H1 (cell line): ENCODE measurements around the gene CDH12. TPM values are rescaled to one million over a fixed set of nuclear protein-coding genes. Genes with fewer than 3 reads are reported as not detected.

Experiments used
- CTCF ChIA-PET: fragments of 300-600 bp; sonication (Branson Sonifier 250); formaldehyde crosslinking; loops from one replicate; lab custom pipeline; 2021; ENCODE audit not compliant: partially characterized antibody; lab: Charles Lee
- POLR2A ChIA-PET: fragments of 300-600 bp; sonication (Branson Sonifier 250); formaldehyde crosslinking; loops from one replicate; lab custom pipeline; 2021; ENCODE audit warnings: inconsistent platforms; ENCODE audit not compliant: partially characterized antibody; lab: Charles Lee
- DNase-seq, 2 experiments: peaks; one replicate each; pipeline versions ENCODE4 v3.0.0 to v3.0.0-alpha.2; 2010 to 2022; ENCODE audit warnings: low spot score in 2 of 2, low read depth in 1 of 2, mixed read lengths in 1 of 2
- FAIRE-seq: peaks from 2 replicates; lab custom pipeline; 2011; peaks lifted over from hg19 to GRCh38; lab: Jason Lieb, UNC
- H2AFZ ChIP-seq: 2 replicates; pipeline ENCODE4 v1.8.1; 2012; ENCODE audit warnings: low read length, inconsistent platforms
- H2AK5ac ChIP-seq: 2 replicates; pipeline ENCODE4 v1.6.1; 2013; ENCODE audit warnings: low read depth, low read length
- H2BK120ac ChIP-seq: replicated peaks from 2 replicates; pipeline ENCODE3; 2013; ENCODE audit warnings: low read depth, low read length, inconsistent platforms
- H2BK12ac ChIP-seq: 2 replicates; pipeline ENCODE4 v1.6.1; 2013; ENCODE audit warnings: low read depth, low read length
- H2BK15ac ChIP-seq: 2 replicates; pipeline ENCODE4 v1.6.1; 2013; ENCODE audit warnings: low read length
- H2BK20ac ChIP-seq: 2 replicates; pipeline ENCODE4 v1.6.1; 2013; ENCODE audit warnings: low read length
- H2BK5ac ChIP-seq: 2 replicates; pipeline ENCODE4 v1.6.1; 2013; ENCODE audit warnings: low read depth, low read length
- H3K14ac ChIP-seq: 2 replicates; pipeline ENCODE4 v1.6.1; 2013; ENCODE audit warnings: inconsistent platforms; ENCODE audit not compliant: insufficient read length
- H3K18ac ChIP-seq: 2 replicates; pipeline ENCODE4 v1.6.1; 2013; ENCODE audit warnings: low read length; ENCODE audit errors: extremely low read depth
- H3K23ac ChIP-seq: 2 replicates; pipeline ENCODE4 v1.6.1; 2013; ENCODE audit warnings: inconsistent platforms; ENCODE audit not compliant: insufficient read length
- H3K23me2 ChIP-seq: 2 replicates; pipeline ENCODE4 v1.6.1; 2013; ENCODE audit warnings: low read depth, low read length
- H3K27ac ChIP-seq: 2 replicates; pipeline ENCODE4 v1.6.1; 2011; ENCODE audit warnings: low read depth, low read length, inconsistent platforms
- H3K27me3 ChIP-seq, 4 experiments: replicated peaks in 1 of 4; 1 replicate in 1 of 4; 2 replicates in 3 of 4; pipeline versions ENCODE4 v1.6.1 to v1.8.1; 2011 to 2013; ENCODE audit warnings: low read length in 3 of 4, mild to moderate bottlenecking in 3 of 4, inconsistent platforms in 2 of 4, mixed read lengths in 2 of 4, moderate library complexity in 1 of 4; ENCODE audit not compliant: control insufficient read depth in 3 of 4, insufficient read depth in 3 of 4; ENCODE audit errors: extremely low read depth in 1 of 4
- H3K36me3 ChIP-seq, 4 experiments: 2 replicates each; pipeline versions ENCODE4 v1.6.1 to v1.8.1; 2011 to 2013; ENCODE audit warnings: mild to moderate bottlenecking in 4 of 4, low read length in 3 of 4, moderate library complexity in 2 of 4, control low read depth in 1 of 4, inconsistent platforms in 1 of 4; ENCODE audit not compliant: insufficient read depth in 4 of 4, control insufficient read depth in 2 of 4
- H3K4ac ChIP-seq: replicated peaks from 2 replicates; pipeline ENCODE3; 2013; ENCODE audit warnings: low read length, low read depth, mixed read lengths, inconsistent platforms; ENCODE audit not compliant: insufficient read length
- H3K4me1 ChIP-seq, 4 experiments: replicated peaks in 1 of 4; 1 replicate in 1 of 4; 2 replicates in 3 of 4; pipeline versions ENCODE4 v1.6.1 to v1.8.1; 2011 to 2013; ENCODE audit warnings: low read length in 3 of 4, inconsistent platforms in 2 of 4, mixed read lengths in 1 of 4; ENCODE audit not compliant: insufficient read depth in 4 of 4, control insufficient read depth in 3 of 4
- H3K4me2 ChIP-seq, 2 experiments: 2 replicates each; pipeline versions ENCODE4 v1.6.1 to v1.8.1; 2011 to 2013; ENCODE audit warnings: low read depth in 2 of 2, low read length in 2 of 2, control low read depth in 1 of 2, inconsistent platforms in 1 of 2, mild to moderate bottlenecking in 1 of 2; ENCODE audit not compliant: insufficient read depth in 1 of 2
- H3K4me3 ChIP-seq, 4 experiments: fragments of 200-600, 300-600 bp in 1 of 4; sonication (generic), shearing (Covaris generic), sonication (Bioruptor Twin) in 1 of 4; 2 replicates each; pipeline versions ENCODE4 v1.5.1 to v1.8.1; 2011 to 2016; ENCODE audit warnings: low read length in 4 of 4, low read depth in 3 of 4, control low read depth in 2 of 4, inconsistent platforms in 2 of 4, mild to moderate bottlenecking in 2 of 4, mixed read lengths in 1 of 4, moderate library complexity in 1 of 4; ENCODE audit not compliant: insufficient read depth in 2 of 4; ENCODE audit errors: extremely low read depth in 1 of 4
- H3K56ac ChIP-seq: replicated peaks from 2 replicates; pipeline ENCODE3; 2013; ENCODE audit warnings: low read depth, mild to moderate bottlenecking, mixed read lengths, low read length, inconsistent platforms; ENCODE audit not compliant: insufficient read length
- H3K79me1 ChIP-seq: 2 replicates; pipeline ENCODE4 v1.6.1; 2013; ENCODE audit warnings: low read depth, low read length, control low read depth
- H3K79me2 ChIP-seq, 2 experiments: 2 replicates each; pipeline versions ENCODE4 v1.6.1 to v1.8.1; 2012 to 2013; ENCODE audit warnings: low read length in 2 of 2, mild to moderate bottlenecking in 2 of 2, inconsistent platforms in 1 of 2; ENCODE audit not compliant: insufficient read depth in 2 of 2, control insufficient read depth in 1 of 2
- H3K9ac ChIP-seq, 4 experiments: replicated peaks in 1 of 4; 1 replicate in 1 of 4; 2 replicates in 3 of 4; pipeline versions ENCODE4 v1.6.1 to v1.8.1; 2011 to 2013; ENCODE audit warnings: low read depth in 3 of 4, low read length in 3 of 4, control low read depth in 2 of 4, mild to moderate bottlenecking in 2 of 4, moderate library complexity in 2 of 4, inconsistent platforms in 1 of 4; ENCODE audit errors: extremely low read depth in 1 of 4
- H3K9me3 ChIP-seq, 2 experiments: 2 replicates each; pipeline versions ENCODE4 v1.6.1 to v1.8.1; 2012 to 2013; ENCODE audit warnings: mild to moderate bottlenecking in 2 of 2, moderate library complexity in 2 of 2, control low read depth in 1 of 2, inconsistent platforms in 1 of 2, low read depth in 1 of 2, low read length in 1 of 2, mixed read lengths in 1 of 2; ENCODE audit not compliant: insufficient read depth in 2 of 2
- H4K20me1 ChIP-seq, 2 experiments: replicated peaks in 1 of 2; 2 replicates each; pipeline versions ENCODE3 to v1.8.1; 2011 to 2013; ENCODE audit warnings: inconsistent platforms in 2 of 2, low read length in 2 of 2, mild to moderate bottlenecking in 1 of 2; ENCODE audit not compliant: insufficient read depth in 2 of 2, control insufficient read depth in 1 of 2
- H4K5ac ChIP-seq: 2 replicates; pipeline ENCODE4 v1.6.1; 2013; ENCODE audit warnings: low read length, low read depth, mixed read lengths, inconsistent platforms; ENCODE audit not compliant: insufficient read length
- H4K8ac ChIP-seq: 2 replicates; pipeline ENCODE4 v1.8.0; 2013; ENCODE audit warnings: mild to moderate bottlenecking, moderate library complexity, low read length, inconsistent platforms; ENCODE audit not compliant: insufficient read depth; ENCODE audit errors: extremely low read depth
- H4K91ac ChIP-seq: replicated peaks from 2 replicates; pipeline ENCODE3; 2013; ENCODE audit warnings: low read length, mixed read lengths, inconsistent platforms; ENCODE audit not compliant: insufficient read length
- POLR2AphosphoS5 ChIP-seq: IDR thresholded peaks from 2 replicates; pipeline ENCODE4 v1.6.1; 2011; ENCODE audit warnings: low read depth, low read length
- polyA plus RNA-seq, 7 experiments: library from polyadenylated mRNA; depleted of rRNA in 3 of 7; stranded (reverse) in 5 of 7; unstranded in 2 of 7; fragments of >200 nt in 5 of 7; fragments of 200-250 nt in 2 of 7; gene quantifications; 1 replicate in 5 of 7; 2 replicates in 1 of 7; 4 replicates in 1 of 7; pipeline versions ENCODE4 v1.2.1 to v1.2.3, GENCODE V29; 2011 to 2013; ENCODE audit warnings: missing spikeins in 2 of 7, mixed read lengths in 2 of 7
- total RNA-seq: library from RNA; stranded (reverse); fragmentation: NEBNext Ultra II Directional; extraction: Animal tissue kit (Norgen Biotek cat#: 25700); gene quantifications from 2 replicates; pipeline ENCODE4 v1.2.1, GENCODE V29; 2021

The CDH12 gene
- total and polyA plus RNA-seq, 2 of the 8 experiments (the other 6 are each of a cell fraction or from before 2014, with no cell fraction given): 0.03 TPM; not detected in 1

DNA sequence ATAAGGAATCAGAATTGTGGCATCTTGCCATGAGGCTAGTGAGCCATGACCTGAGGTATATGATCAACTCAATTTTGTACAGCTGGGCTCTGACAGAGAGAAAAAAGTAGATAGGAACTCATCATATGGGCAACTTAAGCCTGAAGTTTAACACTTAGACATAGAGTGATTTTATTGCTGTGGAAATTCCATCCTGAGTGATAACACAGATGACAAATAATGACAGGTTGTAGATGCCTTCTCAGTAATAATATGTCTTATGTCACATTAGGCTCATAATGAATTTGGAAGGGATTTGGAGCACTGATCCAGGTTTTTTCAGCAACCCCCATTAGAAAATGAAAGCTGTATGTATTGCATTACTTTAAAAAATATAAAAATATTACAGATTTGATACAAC is 744.6 kb downstream of the CDH12 start:
- Histone ChIP-seq H4K8ac (no peak overlapping the region), H2AFZ (no peak overlapping the region), H3K27ac (no peak overlapping the region), H4K20me1 (no peaks in the 10 kb centered on the region), H4K5ac (no peak overlapping the region), H3K9me3 (no peaks in the 10 kb centered on the region), H3K27me3 (no peaks in the 10 kb centered on the region), H2BK120ac (no peak overlapping the region), H3K4me1 (peaks cover 0 to 4% (median 1%) of the 10 kb centered on the region in 4 experiments; a peak in 2 of 7 replicates), H2BK20ac (no peak overlapping the region), H2BK12ac (no peak overlapping the region), H3K23ac (no peak overlapping the region), H3K36me3 (no peaks in the 10 kb centered on the region), H3K56ac (no peak overlapping the region), H3K79me1 (no peaks in the 10 kb centered on the region), H3K18ac (no peak overlapping the region), H2BK5ac (no peak overlapping the region), H3K79me2 (no peaks in the 10 kb centered on the region), H3K23me2 (no peaks in the 10 kb centered on the region), H2BK15ac (no peak overlapping the region), H3K14ac (no peak overlapping the region), H4K91ac (no peak overlapping the region), H3K4me3 (no peak overlapping the region), H2AK5ac (no peak overlapping the region), H3K4me2 (no peak overlapping the region), H3K4ac (no peak overlapping the region), H3K9ac (no peak overlapping the region)
- DNase-seq (no peak), FAIRE-seq (no peak)
- ChIA-PET POLR2A (no interaction called here), CTCF (no interaction called here)
- TF ChIP-seq POLR2AphosphoS5: no peak
